ENCODE results near the gene LAMA3.

GRCh38 chr18:23809415-23809814, 120.2 kb downstream of the LAMA3 start:
- TF ChIP-seq POLR2A (IDR thresholded peaks at IDR 0.05): no peak
- no peak for TF ChIP-seq CTCF (IDR thresholded peaks at IDR 0.05)

Measured in adrenal gland (tissue), 5 donors.